HG03135 (cell line): Measurements from ENCODE around the gene MYO3A.
"Not testable (repeated sequence)": the region's sequence is repeated elsewhere in the genome, so short reads cannot be mapped to it uniquely, and the experiment has no call there.

Experiments
- ATAC-seq: cut with Tn5 transposase; IDR thresholded peaks from one replicate; pipeline ENCODE4 v1.9.1; 2021; ENCODE audit warnings: mild to moderate bottlenecking, moderate library complexity; ENCODE audit not compliant: unreplicated experiment

Gene MYO3A

GRCh38 chr10:25972631-25973030 is 38.6 kb downstream of the MYO3A start:
- no peak for ATAC-seq

- no peak for ATAC-seq
Observed at GRCh38 chr10:25974897-25975459, 40.9 kb downstream of the MYO3A start.

GRCh38 chr10:25978771-25979170 is 44.7 kb downstream of the MYO3A start:
- ATAC-seq, result no peak

- ATAC-seq, result no peak
Observed at GRCh38 chr10:25982107-25982506, 48.1 kb downstream of the MYO3A start.

- no peak for ATAC-seq
Observed at GRCh38 chr10:25988583-25988982, 54.6 kb downstream of the MYO3A start.

DNA sequence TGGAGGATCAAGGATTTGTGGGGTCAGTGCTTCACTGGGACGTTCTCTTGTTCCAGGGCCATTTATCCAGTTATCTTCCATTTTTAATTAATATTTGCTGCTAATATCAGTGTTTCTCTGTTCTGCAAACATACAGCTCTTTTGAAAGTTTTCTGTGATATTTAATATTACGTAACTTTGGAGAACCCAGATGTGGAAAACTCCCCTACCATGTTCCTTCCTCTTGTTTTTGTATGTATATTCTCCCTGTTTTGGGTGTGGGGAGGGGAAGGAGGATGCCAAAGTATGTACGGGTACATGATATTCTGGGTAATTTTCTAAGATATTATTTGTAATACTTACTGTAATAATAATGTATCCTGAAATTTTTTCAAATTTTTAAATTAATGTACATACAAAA is 55.9 kb downstream of the MYO3A start:
- no peak for ATAC-seq

GRCh38 chr10:25999295-25999981 is 65.4 kb downstream of the MYO3A start:
- ATAC-seq, result no peak

- ATAC-seq, result no peak
Observed at GRCh38 chr10:26000971-26001370, 66.9 kb downstream of the MYO3A start.

GRCh38 chr10:26002466-26002865 is 68.4 kb downstream of the MYO3A start:
- ATAC-seq, result not testable (repeated sequence)

DNA sequence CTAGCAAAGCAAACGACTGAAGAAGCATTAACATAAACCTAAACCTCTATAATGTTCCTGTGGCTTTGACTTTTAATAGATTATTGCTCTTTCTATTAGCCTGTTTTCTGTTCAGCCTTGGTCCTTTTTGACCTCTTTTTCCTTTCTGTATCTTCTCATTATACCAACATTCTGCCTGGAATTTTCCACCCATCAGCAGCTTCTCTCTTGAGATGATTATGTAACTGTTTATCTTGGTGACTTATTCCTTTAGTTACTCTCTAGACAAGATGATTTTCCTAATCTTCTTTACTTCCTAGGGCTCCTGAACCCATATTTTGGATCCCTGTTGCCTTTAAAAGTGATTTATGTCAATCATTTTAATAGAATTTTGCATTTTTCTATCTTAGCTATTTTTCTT is 81.1 kb downstream of the MYO3A start:
- ATAC-seq, result no peak

DNA sequence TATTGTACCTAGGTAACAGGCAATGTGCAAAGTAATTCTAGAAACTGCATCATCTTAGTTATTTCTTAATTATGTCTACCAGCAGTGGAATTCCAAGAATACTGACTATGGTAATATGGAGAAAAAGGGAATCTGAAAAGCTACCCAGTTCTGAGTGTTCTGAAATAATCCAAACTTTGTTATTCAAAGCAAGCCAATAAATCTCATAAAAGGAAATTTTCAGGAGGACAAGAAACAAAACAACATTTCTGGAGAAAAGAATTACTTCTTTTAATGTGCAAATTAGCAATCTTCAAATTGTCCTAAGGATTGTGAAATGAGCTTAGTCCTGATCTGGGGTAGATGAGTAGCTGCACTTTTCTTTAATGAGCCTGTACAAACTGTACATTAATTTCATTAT is 88.8 kb downstream of the MYO3A start:
- ATAC-seq, result no peak

DNA sequence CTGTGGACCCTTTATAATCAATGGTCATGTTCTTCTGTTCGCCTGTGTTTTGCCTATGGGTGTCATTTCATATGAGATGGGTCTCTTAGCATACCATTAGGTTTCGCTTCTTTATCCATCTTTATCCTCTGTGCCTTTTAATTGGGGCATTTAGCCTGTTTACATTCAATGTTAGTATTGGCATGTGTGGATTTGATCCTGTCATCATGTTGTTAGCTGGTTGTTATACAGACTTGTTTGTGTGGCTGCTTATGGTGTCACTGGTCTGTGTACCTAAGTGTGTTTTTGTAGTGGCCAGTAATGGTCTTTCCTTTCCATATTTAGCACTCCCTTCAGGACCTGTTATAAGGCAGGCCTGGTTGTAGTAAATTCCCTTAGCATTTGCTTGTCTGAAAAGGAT is 90.3 kb downstream of the MYO3A start:
- ATAC-seq, result no peak

DNA sequence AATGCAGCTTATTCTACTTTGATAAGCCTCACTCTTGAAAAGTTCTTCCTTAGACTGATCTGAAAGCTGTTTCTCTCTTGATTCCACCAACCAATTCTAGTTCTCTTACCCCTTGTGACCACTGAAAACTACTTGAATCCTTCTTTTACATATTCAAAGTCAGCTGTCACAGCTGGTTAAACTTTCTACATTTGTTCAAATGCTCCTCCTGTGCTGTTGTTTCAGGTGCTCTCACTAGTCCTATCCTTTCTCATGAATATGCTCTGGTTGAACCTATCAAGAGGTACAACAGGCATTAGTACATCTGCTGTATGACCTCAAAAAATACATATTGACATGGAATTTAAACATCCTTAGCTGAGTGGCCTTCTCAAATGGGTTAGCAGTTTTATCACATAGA is 91.5 kb downstream of the MYO3A start:
- no peak for ATAC-seq

GRCh38 chr10:26029858-26030257 is 95.8 kb downstream of the MYO3A start:
- ATAC-seq, result no peak

- ATAC-seq, result no peak
Observed at GRCh38 chr10:26031300-26031699, 97.3 kb downstream of the MYO3A start.

DNA sequence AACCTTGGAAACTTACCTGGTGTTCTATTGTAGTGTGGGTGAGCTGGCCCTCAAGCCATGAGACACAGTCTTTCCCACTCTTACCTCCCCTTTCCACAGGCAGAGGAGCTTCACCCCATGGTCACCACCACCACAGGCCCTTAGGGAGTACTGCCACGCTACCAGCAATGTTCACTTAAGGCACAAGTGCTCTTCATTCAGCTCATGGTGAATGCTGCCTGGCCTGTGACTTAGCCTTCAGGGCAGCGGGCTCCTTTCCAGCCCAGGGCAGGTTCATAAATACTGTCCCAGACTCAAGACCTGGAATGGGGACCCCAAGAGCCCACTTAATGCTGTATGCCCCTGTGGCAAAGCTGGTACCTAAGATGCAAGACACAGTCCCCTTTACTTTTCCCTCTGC is 109.4 kb downstream of the MYO3A start:
- ATAC-seq, result no peak

DNA sequence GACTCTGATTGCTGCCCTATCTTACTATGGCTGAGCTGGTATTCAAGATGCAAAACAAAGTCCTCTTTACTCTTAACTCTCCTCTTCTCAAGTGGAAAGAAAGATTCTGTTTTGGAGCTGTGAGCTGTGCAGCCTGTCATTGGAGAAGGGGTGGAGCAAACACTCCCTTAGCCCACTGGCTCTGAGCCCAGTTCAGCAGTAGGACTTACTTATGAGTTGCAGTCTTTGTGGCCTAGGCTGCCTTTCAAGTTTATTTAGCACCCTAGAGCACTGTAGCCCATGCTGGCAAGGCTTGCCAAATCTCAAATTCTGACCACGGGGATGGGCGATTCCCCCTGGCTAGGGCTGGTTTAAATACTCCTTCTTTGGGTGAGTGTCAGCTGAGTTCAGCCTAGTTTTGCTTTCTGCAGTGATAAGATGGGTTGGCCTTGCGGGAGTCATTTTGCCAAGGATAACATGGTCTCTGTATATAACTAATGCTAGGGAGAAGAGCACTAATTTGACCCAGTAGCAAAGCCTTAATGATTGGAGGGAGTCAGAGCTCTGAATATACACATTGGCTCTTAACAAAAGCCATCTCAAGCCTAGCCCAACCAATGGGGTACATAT is 110.2 kb downstream of the MYO3A start:
- no peak for ATAC-seq

- no peak for ATAC-seq
Observed at GRCh38 chr10:26046073-26046700, 112.2 kb downstream of the MYO3A start.

GRCh38 chr10:26048756-26049155 is 114.7 kb downstream of the MYO3A start:
- ATAC-seq, result no peak

DNA sequence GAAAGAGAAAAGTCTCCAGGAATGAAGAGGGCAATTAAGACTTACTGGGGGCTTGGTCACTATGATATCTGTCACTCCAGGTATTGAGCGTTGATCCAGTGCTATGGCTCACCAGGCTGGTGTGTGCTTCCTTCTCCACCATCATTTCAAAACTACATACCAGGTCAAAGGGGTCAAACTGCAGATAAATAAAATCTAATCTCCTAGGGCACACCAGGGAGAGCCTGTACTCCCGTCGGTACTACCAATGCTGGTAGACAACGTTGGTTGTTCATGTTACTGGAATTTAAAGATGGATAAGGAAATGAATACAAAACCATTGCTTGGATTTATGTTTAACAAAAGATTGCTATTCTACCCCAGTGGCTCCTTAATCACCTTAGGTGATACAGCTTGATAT is 118.3 kb downstream of the MYO3A start:
- ATAC-seq, result no peak

- ATAC-seq, result no peak
Observed at GRCh38 chr10:26057466-26057865, 123.4 kb downstream of the MYO3A start.

DNA sequence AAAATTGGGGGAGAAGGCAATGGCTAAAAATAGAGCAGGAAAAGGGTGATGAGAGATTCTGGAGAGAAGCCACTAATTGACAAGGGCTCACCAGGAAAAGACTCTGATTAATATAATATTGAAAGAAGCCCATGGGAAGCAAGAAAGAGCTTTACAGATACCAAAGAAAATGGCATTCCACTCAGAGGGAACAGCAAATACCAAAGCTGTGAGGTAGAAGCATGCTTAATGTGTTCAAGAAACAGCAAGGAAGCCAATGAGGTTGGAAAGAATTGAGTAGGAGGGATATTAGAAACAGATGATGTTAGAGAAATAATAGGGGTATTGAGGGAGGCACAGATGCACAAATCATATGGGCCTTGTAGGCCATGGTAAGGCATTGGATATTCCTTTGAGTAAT is 130.1 kb downstream of the MYO3A start:
- no peak for ATAC-seq
